H9 (cell line): Measurements from ENCODE around the gene AANAT. TPM values are rescaled to one million over a fixed set of nuclear protein-coding genes. Genes with fewer than 3 reads are reported as not detected.

Source experiments
- DNase-seq: peaks from one replicate; pipeline ENCODE4 v3.0.0-alpha.2; 2017
- H2AFZ ChIP-seq: one replicate; pipeline ENCODE4 v1.6.1; 2013; ENCODE audit warnings: mild to moderate bottlenecking, low read length, control low read depth, moderate library complexity
- H2AK5ac ChIP-seq: 2 replicates; pipeline ENCODE4 v1.6.1; 2013; ENCODE audit warnings: low read length, control low read depth, mixed read lengths; ENCODE audit not compliant: insufficient read length
- H2BK120ac ChIP-seq: one replicate; pipeline ENCODE4 v1.6.1; 2013; ENCODE audit warnings: low read depth, mild to moderate bottlenecking, low read length, control low read depth, inconsistent platforms; ENCODE audit not compliant: poor library complexity, severe bottlenecking
- H2BK12ac ChIP-seq: 2 replicates; pipeline ENCODE4 v1.6.1; 2013; ENCODE audit warnings: low read length, control low read depth, mixed read lengths, low read depth; ENCODE audit not compliant: insufficient read length
- H2BK15ac ChIP-seq: 2 replicates; pipeline ENCODE4 v1.6.1; 2013; ENCODE audit warnings: low read depth, low read length, control low read depth
- H2BK20ac ChIP-seq: one replicate; pipeline ENCODE4 v1.6.1; 2013; ENCODE audit warnings: low read depth, mild to moderate bottlenecking, low read length, control low read depth, inconsistent platforms; ENCODE audit not compliant: poor library complexity, severe bottlenecking
- H2BK5ac ChIP-seq: 2 replicates; pipeline ENCODE4 v1.6.1; 2013; ENCODE audit warnings: low read length, control low read depth, mixed read lengths; ENCODE audit not compliant: insufficient read length
- H3K14ac ChIP-seq: 2 replicates; pipeline ENCODE4 v1.6.1; 2013; ENCODE audit warnings: low read length, control low read depth; ENCODE audit not compliant: insufficient read depth
- H3K18ac ChIP-seq: 2 replicates; pipeline ENCODE4 v1.6.1; 2013; ENCODE audit warnings: low read depth, mild to moderate bottlenecking, mixed read lengths, low read length, control low read depth; ENCODE audit not compliant: insufficient read length
- H3K23ac ChIP-seq: 2 replicates; pipeline ENCODE4 v1.6.1; 2013; ENCODE audit warnings: low read length, control low read depth, mixed read lengths, low read depth; ENCODE audit not compliant: insufficient read length
- H3K23me2 ChIP-seq: 2 replicates; pipeline ENCODE4 v1.6.1; 2013; ENCODE audit warnings: low read depth, mild to moderate bottlenecking, mixed read lengths, low read length, control low read depth; ENCODE audit not compliant: insufficient read length, poor library complexity, severe bottlenecking
- H3K27ac ChIP-seq: 2 replicates; pipeline ENCODE4 v1.5.1; 2013; ENCODE audit warnings: low read length, control low read depth, mixed read lengths, low read depth; ENCODE audit not compliant: insufficient read length
- H3K27me3 ChIP-seq: 2 replicates; pipeline ENCODE4 v1.6.1; 2013; ENCODE audit warnings: low read length, control low read depth, inconsistent platforms; ENCODE audit not compliant: insufficient read depth
- H3K4ac ChIP-seq: 2 replicates; pipeline ENCODE4 v1.6.1; 2013; ENCODE audit warnings: low read depth, mild to moderate bottlenecking, control low read depth, inconsistent platforms, low read length, moderate library complexity
- H3K4me1 ChIP-seq: 2 replicates; pipeline ENCODE4 v1.6.1; 2013; ENCODE audit warnings: low read length, control low read depth, inconsistent platforms; ENCODE audit not compliant: insufficient read depth
- H3K4me2 ChIP-seq: 2 replicates; pipeline ENCODE4 v1.6.1; 2013; ENCODE audit warnings: low read length, control low read depth, mixed read lengths; ENCODE audit not compliant: insufficient read length, insufficient read depth
- H3K56ac ChIP-seq: 2 replicates; pipeline ENCODE4 v1.6.1; 2013; ENCODE audit warnings: low read depth, mild to moderate bottlenecking, mixed read lengths, low read length, control low read depth; ENCODE audit not compliant: insufficient read length
- H3K79me1 ChIP-seq: 2 replicates; pipeline ENCODE4 v1.6.1; 2013; ENCODE audit warnings: low read depth, mild to moderate bottlenecking, moderate library complexity, low read length, control low read depth, inconsistent platforms; ENCODE audit not compliant: insufficient read depth, poor library complexity, severe bottlenecking
- H3K79me2 ChIP-seq: 2 replicates; pipeline ENCODE4 v1.6.1; 2013; ENCODE audit warnings: low read length, control low read depth, inconsistent platforms; ENCODE audit not compliant: insufficient read depth
- H3K9ac ChIP-seq: 2 replicates; pipeline ENCODE4 v1.6.1; 2013; ENCODE audit warnings: low read length, control low read depth, mixed read lengths; ENCODE audit not compliant: insufficient read length; ENCODE audit errors: extremely low read depth
- H3K9me3 ChIP-seq: one replicate; pipeline ENCODE4 v1.6.1; 2013; ENCODE audit warnings: low read depth, low read length, inconsistent platforms; ENCODE audit not compliant: control insufficient read depth
- H3T11ph ChIP-seq: one replicate; pipeline ENCODE4 v1.6.1; 2013; ENCODE audit warnings: mild to moderate bottlenecking, low read length, control low read depth, inconsistent platforms
- H4K20me1 ChIP-seq: one replicate; pipeline ENCODE4 v1.6.1; 2013; ENCODE audit not compliant: control insufficient read depth, insufficient read length, insufficient read depth
- H4K5ac ChIP-seq: 2 replicates; pipeline ENCODE4 v1.6.1; 2013; ENCODE audit warnings: low read depth, mild to moderate bottlenecking, mixed read lengths, low read length, control low read depth; ENCODE audit not compliant: insufficient read length
- H4K8ac ChIP-seq: replicated peaks from 2 replicates; pipeline ENCODE4 v1.6.1; 2013; ENCODE audit warnings: low read length, control low read depth, mixed read lengths, low read depth; ENCODE audit not compliant: insufficient read length
- H4K91ac ChIP-seq: 2 replicates; pipeline ENCODE4 v1.6.1; 2013; ENCODE audit warnings: low read depth, mild to moderate bottlenecking, moderate library complexity, mixed read lengths, low read length, control low read depth; ENCODE audit not compliant: insufficient read length
- H3K27ac Mint-ChIP-seq, 3 experiments: 2 replicates in 2 of 3; 3 replicates in 1 of 3; pipeline ENCODE4 v1.8.0; 2020 to 2021; ENCODE audit warnings: mixed read lengths in 3 of 3, mild to moderate bottlenecking in 1 of 3, moderate library complexity in 1 of 3
- H3K27me3 Mint-ChIP-seq: 2 replicates; pipeline ENCODE4 v1.8.0; 2021; ENCODE audit warnings: low read depth, mild to moderate bottlenecking, moderate library complexity, mixed read lengths
- H3K36me3 Mint-ChIP-seq, 3 experiments: 2 replicates in 2 of 3; 3 replicates in 1 of 3; pipeline ENCODE4 v1.8.0; 2020 to 2021; ENCODE audit warnings: low read depth in 3 of 3, mixed read lengths in 3 of 3; ENCODE audit not compliant: insufficient read depth in 1 of 3
- H3K4me1 Mint-ChIP-seq, 2 experiments: 2 replicates each; pipeline ENCODE4 v1.8.0; 2020; ENCODE audit warnings: mixed read lengths in 2 of 2
- H3K4me3 Mint-ChIP-seq, 2 experiments: 2 replicates in 1 of 2; 3 replicates in 1 of 2; pipeline ENCODE4 v1.8.0; 2020 to 2021; ENCODE audit warnings: mild to moderate bottlenecking in 2 of 2, mixed read lengths in 2 of 2, moderate library complexity in 1 of 2
- H3K9me3 Mint-ChIP-seq, 2 experiments: 2 replicates in 1 of 2; 3 replicates in 1 of 2; pipeline ENCODE4 v1.8.0; 2020; ENCODE audit warnings: mild to moderate bottlenecking in 2 of 2, mixed read lengths in 2 of 2, moderate library complexity in 1 of 2
- CTCF ChIP-seq: fragments of 200-600 bp; sonication (generic); conservative IDR thresholded peaks from 3 replicates; pipeline ENCODE4 v1.8.0; 2021; ENCODE audit warnings: antibody characterized with exemption, mild to moderate bottlenecking
- WGBS: extraction: QIAGEN DNeasy Blood & Tissue Kit; methylation state at CpG from one replicate; pipeline ENCODE4 v1.1.7; 2013; ENCODE audit warnings: missing lambda C conversion rate, low lambda C conversion rate, mixed read lengths; ENCODE audit not compliant: insufficient read length; ENCODE audit errors: extremely low coverage; 5-methylcytosine and 5-hydroxymethylcytosine counted together
- total RNA-seq: library from RNA; stranded (reverse); gene quantifications from 2 replicates; pipeline ENCODE4 v1.2.1, GENCODE V29; 2021

The AANAT gene
- total RNA-seq, 1 experiment from 2014 or later = 0.55 TPM

GRCh38 chr17:76419576-76420260 lies 47.7 kb upstream of the AANAT start:
- no peak overlapping the region for H3K27ac ChIP-seq
- no peak overlapping the region for H3K9ac ChIP-seq
- no peaks in the 10 kb centered on the region for H3K23me2 ChIP-seq
- no peaks in the 10 kb centered on the region for H3K9me3 ChIP-seq
- H4K5ac ChIP-seq = no peak overlapping the region
- no peak for TF ChIP-seq CTCF
- H3K4ac ChIP-seq = no peak overlapping the region
- peaks cover 16% of the 10 kb centered on the region for H3K79me2 ChIP-seq
- H2AK5ac ChIP-seq = no peak overlapping the region
- no peak overlapping the region for H3K23ac ChIP-seq
- no peak for DNase-seq
- H3K14ac ChIP-seq = no peak overlapping the region
- H3K9me3 Mint-ChIP-seq = no peaks in the 10 kb centered on the region
- H4K8ac ChIP-seq = no peak overlapping the region
- H3K56ac ChIP-seq = no peak overlapping the region
- no peak overlapping the region for H2BK15ac ChIP-seq
- H2AFZ ChIP-seq = no peak overlapping the region
- H3K27me3 ChIP-seq = no peaks in the 10 kb centered on the region
- H2BK12ac ChIP-seq = no peak overlapping the region
- peaks cover 25 to 26% of the 10 kb centered on the region in 2 experiments for H3K4me1 Mint-ChIP-seq
- no peak overlapping the region for H4K91ac ChIP-seq
- no peaks in the 10 kb centered on the region for H4K20me1 ChIP-seq
- no peak overlapping the region for H3T11ph ChIP-seq
- H2BK5ac ChIP-seq = no peak overlapping the region
- no peak overlapping the region for H3K18ac ChIP-seq
- WGBS = no CpG with 5 or more reads among the region's 17 CpGs
- H3K4me2 ChIP-seq = no peak overlapping the region
- peak overlapping the region in 1 of 3 experiments; percentile 93; a peak in 2 of 7 replicates for H3K27ac Mint-ChIP-seq
- H3K4me3 Mint-ChIP-seq = no peak overlapping the region
- H3K79me1 ChIP-seq = no peaks in the 10 kb centered on the region
- H3K4me1 ChIP-seq = peaks cover 3% of the 10 kb centered on the region; the same call in 1 of the 2 replicates
- peaks cover 3 to 20% (median 15%) of the 10 kb centered on the region in 3 experiments; a peak in 6 of 7 replicates for H3K36me3 Mint-ChIP-seq
- no peak overlapping the region for H2BK20ac ChIP-seq
- no peak overlapping the region for H2BK120ac ChIP-seq
- no peaks in the 10 kb centered on the region for H3K27me3 Mint-ChIP-seq
